Measurements from ENCODE around the gene CDCA8.

DNA sequence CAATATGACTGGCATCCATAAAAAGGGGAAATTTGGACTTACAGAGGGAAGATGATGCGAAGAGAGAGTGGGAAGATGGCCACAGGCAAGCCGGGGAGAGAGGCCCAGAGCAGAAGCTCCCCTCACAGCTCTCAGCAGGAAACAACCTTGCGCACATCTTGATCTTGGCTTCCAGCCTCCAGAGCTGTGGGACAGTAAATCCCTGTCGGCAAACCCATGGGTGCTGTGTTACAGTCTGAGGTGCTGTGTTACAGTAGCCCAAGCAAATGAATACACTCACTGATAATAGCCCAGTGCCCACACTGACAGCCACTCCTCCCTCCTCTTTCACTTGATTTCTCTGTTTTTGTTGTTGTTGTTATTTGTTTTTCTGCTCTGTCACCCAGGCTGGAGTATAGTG is 22.4 kb downstream of the CDCA8 start:
- TF ChIP-seq HDAC6 (IDR thresholded peaks at IDR 0.05; ENCODE audit: low read depth, low read length) (no peak), SP2 (IDR thresholded peaks at IDR 0.05; ENCODE audit: low read length) (no peak), RAD21 (IDR thresholded peaks at IDR 0.05 in 1 of 2, conservative IDR thresholded peaks at IDR 0.05 in 1 of 2; ENCODE audit: low read depth in 2 of 2, low read length in 2 of 2) (no peak), EP300 (IDR thresholded peaks at IDR 0.05; ENCODE audit: borderline replicate concordance in 1 of 2, low read depth in 2 of 2, low read length in 2 of 2) (no peak), SIN3A (conservative IDR thresholded peaks at IDR 0.05 in 1 of 2, IDR thresholded peaks at IDR 0.05 in 1 of 2; ENCODE audit: low read depth in 1 of 2, low read length in 2 of 2) (no peak), EZH2 (IDR thresholded peaks at IDR 0.05; ENCODE audit: low read depth, low read length, severe bottlenecking) (no peak), POLR2A (IDR thresholded peaks at IDR 0.05; ENCODE audit: control extremely low read depth in 1 of 2, low read depth in 2 of 2, low read length in 2 of 2) (no peak), SRF (IDR thresholded peaks at IDR 0.05; ENCODE audit: low read depth, low read length) (no peak), BACH1 (IDR thresholded peaks at IDR 0.05; ENCODE audit: low read length) (no peak), SUZ12 (IDR thresholded peaks at IDR 0.05; ENCODE audit: low read length) (no peak), TEAD4 (IDR thresholded peaks at IDR 0.05; ENCODE audit: low read depth, low read length) (no peak)
- TF ChIP-seq, protein P1, sequence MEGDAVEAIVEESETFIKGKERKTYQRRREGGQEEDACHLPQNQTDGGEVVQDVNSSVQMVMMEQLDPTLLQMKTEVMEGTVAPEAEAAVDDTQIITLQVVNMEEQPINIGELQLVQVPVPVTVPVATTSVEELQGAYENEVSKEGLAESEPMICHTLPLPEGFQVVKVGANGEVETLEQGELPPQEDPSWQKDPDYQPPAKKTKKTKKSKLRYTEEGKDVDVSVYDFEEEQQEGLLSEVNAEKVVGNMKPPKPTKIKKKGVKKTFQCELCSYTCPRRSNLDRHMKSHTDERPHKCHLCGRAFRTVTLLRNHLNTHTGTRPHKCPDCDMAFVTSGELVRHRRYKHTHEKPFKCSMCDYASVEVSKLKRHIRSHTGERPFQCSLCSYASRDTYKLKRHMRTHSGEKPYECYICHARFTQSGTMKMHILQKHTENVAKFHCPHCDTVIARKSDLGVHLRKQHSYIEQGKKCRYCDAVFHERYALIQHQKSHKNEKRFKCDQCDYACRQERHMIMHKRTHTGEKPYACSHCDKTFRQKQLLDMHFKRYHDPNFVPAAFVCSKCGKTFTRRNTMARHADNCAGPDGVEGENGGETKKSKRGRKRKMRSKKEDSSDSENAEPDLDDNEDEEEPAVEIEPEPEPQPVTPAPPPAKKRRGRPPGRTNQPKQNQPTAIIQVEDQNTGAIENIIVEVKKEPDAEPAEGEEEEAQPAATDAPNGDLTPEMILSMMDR (IDR thresholded peaks at IDR 0.05; ENCODE audit: control extremely low read depth in 1 of 3, insufficient read depth in 1 of 3, low read depth in 1 of 3, low read length in 3 of 3) = no peak

Data from H1 (cell line).